Stimulated activated CD8-positive, alpha-beta memory T cell treated with anti-CD3 and anti-CD28 coated beads, Interleukin-15, amount 100 ng/mL, for 1 hour (primary cell): ENCODE measurements around the gene PPARA.
"Not testable (repeated sequence)": the region's sequence is repeated elsewhere in the genome, so short reads cannot be mapped to it uniquely, and the experiment has no call there.

ENCODE experiments used
- DNase-seq: peaks from one replicate; pipeline ENCODE4 v3.0.0-alpha.2; 2020; ENCODE audit warnings: low read depth

The PPARA gene

DNA sequence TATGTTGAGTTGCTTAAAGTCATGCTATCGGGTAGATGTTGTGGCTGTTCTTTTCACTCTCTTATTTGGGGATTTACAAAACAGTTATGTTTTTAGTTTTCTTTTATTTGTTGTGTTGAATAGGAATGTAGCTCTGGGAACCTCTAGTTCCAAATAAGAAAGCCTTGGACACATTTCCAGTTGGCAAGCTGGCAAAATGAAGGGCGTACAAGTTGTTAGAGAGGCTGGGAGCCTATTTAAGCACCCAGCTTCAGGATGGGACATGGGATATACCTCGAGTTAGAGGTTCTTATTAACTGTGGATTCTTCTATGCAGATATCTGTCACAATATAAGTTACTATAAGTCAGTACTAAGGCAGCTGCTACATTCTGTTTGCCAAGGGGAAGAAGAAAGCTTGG, 22.8 kb downstream of the PPARA start:
- DNase-seq = no peak

DNA sequence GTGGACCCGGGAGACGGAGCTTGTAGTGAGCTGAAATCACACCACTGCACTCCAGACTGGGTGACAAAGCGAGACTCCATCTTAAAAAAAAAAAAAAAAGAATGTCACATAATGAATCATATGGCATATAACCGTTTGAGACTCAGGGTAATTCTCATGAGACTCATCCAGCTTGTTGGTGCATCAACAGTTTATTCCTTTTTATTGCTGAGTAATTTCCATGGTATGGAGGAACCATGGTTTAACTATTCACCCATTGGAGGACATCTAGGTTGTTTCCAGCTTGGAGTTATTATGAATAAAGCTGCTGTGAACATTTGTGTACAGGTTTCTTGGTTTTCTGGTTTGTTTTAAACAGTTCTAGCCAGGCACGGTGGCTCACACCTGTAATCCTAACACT, 25.3 kb downstream of the PPARA start:
- no peak for DNase-seq

DNA sequence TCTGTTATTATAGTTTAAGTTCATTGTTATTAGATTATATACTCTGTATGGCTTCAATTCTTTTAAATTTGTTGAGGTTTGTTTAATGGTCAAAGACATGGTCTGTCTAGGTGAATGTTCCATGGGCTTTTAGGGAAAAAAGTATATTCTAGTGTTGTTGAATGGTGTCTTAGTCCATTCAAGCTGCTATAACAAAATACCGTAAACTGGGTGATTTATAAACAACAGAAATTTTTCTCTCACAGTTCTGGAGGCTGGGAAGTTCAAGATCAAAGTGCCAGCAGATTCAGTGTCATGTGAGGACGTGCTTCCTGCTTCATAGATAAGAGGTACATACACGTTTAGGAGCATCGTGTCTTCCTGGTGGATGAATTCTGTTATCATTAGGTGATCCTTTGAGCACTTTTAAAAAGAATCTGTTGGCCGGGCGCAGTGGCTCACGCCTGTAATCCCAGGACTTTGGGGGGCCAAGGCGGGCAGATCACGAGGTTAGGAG, 26.2 kb downstream of the PPARA start:
- no peak for DNase-seq

DNA sequence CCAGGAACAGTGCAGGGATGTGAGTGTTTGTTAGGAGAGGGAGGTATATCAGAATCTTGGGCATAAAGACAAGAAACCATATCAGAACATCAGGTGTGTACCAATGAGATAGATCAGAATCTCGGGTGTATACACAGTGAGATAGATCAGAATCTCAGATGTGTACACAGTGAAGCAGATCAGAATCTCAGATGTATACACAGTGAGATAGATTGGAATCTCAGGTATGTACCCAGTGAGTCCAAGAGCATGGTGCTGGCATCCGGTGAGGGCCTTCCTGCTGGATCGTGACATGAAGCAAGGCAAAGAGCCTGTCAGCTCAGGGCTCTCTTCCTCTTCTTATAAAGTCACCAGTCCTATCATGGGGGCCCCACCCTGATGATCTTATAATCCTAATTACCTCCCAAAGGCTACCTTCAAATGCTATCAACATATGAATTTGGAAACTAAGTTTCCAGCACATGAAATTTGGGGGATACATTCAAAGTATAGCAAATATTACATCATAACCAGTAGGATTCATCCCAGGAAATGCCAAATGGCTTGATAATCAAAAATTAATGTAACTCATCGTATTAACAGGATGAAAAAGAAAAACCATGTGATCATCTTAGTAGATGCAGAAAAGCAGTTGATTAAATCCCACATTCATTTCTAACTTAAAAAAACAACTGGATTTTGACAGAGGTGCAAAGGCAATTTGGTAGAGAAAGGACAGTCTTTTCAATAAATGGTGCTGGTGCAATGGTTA, 28.6 kb downstream of the PPARA start:
- no peak for DNase-seq

DNA sequence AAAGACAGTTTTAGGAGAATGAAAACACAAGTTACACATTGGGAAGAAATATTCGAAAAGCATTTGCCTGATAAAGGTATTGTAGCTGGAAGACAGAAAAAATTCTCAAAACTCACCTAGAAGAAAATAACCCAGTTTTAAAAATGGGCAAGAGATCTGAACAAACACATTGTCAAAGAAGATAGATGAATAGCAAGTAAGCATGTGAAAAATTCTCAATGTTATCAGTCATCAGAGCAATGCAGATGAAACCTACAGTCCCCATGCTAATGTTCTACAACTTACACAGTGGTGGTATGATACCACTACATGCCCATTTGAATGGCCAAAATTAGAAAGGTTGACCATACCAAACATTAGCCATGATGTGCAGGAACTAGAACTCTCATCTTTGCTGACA, 29.4 kb downstream of the PPARA start:
- DNase-seq = no peak

DNA sequence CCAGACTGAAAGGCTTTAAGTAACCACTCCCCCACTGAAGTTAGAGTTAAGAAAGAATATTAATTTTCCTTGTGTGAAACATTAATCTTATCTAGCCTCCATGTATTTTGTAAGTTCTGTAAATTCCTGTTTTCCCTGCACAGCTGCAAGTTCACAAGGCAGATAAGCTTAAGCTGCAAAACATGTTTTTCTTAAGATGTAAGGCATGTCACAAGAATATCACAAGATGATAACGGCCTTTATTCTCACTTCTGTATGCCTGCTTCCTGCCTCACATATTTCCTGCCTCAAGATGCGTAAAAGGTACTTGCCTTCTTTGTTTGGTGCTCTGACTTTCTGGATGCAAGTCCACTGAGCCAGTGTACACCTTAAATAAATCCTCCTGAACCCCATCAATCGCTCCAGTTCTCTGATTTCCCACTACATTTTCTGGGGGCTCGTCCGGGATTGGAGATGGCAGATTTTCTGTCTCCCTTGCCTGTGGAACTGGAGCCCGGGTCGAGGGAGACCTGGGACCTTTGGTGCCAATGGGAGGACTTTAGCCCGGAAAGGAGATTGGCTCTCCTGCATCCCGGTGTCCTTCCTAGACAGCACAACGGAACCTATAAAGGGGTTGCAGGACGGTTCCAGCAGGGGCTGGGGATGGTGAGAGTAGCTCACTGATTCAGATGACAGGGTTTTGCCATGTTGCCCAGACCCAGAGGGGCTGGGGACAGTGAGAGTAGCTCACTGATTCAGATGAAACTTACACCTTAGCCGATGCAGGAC, 30.2 kb downstream of the PPARA start:
- no peak for DNase-seq

DNA sequence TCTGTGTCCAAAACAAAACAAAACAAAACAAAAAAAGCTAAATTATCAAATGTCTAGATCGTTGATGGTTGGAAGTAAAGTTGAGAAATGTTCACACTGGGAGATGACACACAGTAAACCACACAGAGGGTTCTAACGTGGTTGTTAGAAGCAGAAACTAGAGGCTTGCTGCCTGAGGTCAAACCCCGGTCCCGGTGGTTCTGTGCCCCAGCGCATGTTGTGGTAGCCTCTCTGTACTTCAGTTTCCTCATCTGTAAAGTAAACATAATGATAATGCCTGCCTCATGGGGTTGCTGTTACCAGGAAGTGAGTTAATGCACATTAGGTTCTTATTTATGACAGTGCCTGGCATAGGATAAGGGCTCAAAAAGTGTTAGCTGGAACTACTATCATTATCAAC, 33.4 kb downstream of the PPARA start:
- no peak for DNase-seq

DNA sequence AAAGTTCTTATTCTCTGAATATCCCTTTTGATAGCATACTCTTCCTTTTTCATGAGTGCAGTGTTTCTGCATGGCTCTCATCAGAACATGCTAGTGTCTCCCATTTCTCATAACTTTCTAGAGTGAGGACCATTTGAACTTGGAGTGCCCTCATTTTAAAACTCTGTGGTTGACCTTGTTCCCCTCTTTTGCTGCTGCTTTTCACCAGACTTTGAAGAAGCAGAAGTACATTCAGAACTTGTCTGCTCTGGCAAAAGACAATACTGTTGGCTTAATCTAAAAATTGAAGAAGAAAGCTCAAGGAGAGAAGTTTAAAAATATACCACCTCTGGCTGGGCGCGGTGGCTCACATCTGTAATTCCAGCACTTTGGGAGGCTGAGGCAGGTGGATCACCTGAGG, 35.0 kb downstream of the PPARA start:
- DNase-seq = no peak

DNA sequence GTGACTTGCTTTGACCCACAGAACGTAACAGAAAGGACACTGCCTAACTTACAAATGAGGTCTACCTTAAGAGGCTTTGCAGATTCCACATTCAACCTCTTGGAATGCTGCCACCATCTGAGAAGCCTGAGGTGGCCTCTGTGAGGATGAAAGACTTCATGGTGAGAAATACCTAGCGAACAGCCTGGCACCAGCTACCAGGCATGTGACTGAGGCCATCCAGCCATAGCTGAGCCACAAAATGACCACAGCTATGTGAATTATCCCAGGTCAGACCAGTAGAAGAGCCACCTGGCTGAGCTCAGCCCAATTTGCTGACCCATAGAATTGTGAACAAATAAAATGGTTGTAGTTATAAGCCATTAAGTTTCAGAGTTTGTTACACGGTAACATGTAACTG, 37.5 kb downstream of the PPARA start:
- DNase-seq = no peak

DNA sequence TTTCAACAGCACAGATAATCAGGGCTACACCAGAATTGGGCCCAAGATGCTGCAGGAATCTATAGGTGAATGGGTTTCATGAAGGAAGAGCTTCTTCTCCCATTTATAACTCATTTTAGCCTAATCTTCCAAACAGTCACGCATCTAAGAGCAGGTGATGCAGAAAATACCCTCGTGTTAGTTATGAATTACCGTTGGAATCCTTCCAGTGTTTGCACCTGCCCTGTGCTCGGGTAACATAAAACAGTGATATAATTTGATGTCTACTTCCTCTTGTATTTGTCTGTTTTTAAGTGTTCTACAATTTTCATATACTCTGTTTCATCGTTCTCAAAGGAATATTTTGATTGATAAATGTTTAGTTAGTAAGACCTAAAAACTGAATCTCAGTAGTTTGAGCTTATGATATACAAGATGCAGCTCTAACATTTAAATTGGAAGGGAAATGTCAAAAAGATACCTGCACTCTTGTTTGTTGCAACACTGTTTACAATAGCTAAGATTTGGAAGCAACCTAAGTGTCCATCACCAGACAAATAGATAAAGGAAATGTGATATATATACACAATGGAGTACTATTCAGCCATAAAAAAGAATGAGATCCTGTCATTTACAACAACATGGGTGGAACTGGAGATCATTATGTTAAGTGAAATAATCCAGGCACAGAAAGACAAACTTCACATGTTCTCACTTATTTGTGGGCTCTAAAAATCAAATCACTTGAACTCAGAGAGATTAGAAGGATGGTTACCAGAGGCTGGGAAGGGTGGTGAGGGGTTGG, 42.1 kb downstream of the PPARA start:
- DNase-seq = no peak

DNA sequence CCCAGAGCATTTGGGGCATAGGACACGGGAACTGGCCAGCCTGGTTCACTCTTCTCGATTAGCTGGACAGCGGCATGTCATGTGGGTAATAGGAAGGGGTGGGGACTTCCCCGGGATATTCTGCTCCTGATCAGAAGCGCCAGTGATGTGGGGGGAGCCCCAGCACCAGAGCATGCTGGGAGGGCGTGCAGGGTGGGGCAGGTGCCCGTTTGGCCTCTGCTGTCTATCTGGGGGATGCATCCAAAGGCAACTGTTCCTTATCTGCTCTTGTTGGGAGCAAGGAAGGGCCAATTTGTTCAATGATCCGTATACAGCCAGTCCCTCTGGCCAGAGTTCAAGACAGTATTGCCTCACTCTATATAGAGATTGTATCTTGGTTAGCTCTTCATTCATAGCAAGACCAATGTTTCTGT, 43.6 kb downstream of the PPARA start:
- no peak for DNase-seq

DNA sequence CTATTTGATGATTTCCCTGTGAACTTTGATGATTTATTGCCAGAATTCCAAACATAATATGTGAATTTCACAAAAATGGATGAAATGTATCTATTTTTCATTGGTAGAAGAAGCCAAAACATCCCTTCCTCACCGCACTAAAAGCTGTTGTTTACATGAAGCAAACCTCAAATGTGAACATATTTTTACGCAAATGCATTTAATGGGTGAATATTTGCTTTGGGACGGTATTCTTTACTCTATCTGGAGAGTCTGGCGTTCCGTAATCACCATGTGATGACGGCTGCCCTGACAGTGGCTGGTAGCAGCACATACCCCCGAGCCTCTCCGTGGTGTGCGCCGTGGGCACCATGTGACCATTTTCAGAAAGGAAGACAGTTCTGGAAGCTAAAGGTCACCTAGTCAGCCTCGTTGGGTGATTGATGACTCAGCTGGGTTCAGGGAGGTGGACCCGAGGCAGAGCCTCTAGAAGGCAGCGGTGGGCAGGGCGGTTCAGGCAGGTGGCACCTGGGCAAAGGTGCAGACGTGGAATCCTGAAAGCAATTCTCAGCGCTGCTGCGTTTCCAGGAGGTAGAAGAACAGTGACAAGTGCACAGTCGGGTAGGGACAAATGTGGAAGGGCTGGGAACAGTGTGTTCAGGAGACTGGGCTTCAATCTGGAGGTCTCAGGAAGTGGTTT, 45.3 kb downstream of the PPARA start:
- DNase-seq = no peak

DNA sequence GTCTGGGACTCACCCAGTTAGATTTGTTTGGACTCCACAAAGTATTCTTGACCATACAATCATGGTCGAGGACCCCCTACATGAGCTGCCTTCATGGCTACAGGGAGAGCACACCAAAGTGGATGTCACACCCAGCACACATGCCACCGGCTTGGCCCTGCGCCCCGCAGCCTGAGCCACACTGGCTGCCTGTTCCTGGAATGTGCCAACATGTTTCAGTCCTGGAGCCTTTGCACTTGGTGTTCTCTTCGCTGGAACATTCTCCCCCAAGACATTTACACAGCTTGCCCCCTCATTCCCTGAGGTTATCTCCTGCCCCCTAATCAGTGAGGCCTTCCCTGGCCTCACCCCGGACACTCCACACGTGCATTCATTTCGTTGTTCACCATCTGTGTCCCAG, 46.0 kb downstream of the PPARA start:
- no peak for DNase-seq

DNA sequence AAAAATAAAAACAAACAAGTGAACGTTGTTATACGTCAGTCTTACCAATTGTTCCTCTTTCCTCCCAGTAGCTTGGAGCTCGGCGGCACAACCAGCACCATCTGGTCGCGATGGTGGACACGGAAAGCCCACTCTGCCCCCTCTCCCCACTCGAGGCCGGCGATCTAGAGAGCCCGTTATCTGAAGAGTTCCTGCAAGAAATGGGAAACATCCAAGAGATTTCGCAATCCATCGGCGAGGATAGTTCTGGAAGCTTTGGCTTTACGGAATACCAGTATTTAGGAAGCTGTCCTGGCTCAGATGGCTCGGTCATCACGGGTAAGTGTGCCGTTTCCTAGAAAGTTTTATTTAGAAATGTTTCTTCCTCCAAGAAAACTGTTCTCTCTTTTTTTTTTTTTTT, 47.9 kb downstream of the PPARA start:
- DNase-seq = no peak

DNA sequence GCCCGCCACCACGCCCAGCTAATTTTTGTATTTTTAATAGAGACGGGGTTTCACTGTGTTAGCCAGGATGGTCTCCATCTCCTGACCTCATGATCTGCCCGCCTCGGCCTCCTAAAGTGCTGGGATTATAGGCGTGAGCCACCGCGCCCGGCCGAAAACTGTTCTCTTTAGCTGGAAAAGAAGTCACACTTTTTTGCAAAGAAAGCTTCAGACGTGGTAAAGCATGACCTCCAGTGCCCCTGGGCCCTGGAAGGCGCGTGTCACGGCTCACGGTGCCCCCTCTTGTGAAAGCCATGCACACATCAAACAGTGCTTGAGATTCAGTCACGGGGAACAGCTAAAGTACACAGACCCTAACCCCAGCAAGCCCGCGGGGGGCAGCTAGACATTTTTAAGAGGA, 48.5 kb downstream of the PPARA start:
- DNase-seq = not testable (repeated sequence)

DNA sequence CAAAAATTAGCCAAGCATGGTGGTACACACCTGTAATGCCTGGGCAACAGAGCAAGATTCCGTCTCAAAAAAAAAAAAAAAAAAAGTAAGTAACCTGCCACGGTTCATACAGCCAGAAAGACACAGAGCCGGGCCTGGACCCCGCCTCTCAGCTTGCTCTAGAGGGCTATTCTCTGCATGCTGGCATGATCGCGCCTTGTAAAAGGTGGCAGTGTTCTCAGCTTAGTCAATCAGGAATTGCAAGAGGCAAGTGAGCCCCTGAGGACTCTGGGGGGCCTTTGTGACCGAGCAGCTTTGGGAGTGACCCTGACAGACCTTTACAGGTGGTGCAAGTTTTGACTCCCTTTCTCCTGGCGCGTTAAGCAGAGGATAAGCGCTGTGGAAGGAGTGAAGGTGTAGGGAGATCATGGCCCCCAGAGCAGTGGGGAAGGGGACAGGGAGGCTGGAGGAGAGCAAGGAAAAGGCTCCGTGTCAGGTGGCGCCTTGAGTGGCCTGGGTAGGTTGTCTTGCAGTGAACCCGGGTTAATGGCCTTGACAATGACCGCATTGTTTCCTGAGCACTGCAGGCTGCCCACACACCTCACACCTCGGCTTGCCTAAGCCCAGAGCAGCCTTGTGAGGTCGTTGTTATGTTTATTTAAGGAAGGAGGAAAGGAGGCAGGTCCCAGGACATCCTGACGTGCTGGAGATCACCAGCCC, 50.9 kb downstream of the PPARA start:
- DNase-seq = no peak

DNA sequence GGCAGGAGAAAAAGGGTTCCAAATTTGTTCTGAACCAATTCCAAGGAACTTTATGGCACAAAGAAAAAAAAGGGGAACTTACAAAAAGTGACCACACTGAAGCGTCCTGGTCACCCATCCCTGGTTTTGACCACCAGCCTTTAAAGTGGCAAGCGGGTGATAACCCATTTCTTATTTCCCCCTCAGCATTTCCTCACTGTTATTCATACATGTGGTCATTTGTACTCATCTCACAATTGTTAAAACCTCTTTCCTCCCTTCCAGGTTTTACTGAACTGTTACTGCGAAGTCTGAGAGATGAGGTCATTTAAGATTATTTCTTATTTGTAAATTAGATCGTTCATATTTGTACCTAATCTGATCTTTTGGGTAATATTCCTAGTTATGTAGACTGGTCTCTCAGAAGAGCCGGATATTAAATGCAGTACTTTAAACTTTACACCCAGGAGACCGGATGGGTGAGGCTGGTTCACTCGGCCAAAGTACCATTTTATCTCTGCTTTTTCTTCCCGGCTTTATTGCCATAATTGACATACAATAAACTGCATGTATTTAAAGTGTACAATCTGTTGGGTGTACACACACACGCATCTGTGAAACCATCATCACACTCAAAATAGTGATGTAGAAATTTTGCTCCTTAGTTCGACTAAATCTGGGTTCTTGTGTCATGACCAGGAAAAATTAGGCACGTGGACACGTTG, 52.7 kb downstream of the PPARA start:
- DNase-seq = no peak

DNA sequence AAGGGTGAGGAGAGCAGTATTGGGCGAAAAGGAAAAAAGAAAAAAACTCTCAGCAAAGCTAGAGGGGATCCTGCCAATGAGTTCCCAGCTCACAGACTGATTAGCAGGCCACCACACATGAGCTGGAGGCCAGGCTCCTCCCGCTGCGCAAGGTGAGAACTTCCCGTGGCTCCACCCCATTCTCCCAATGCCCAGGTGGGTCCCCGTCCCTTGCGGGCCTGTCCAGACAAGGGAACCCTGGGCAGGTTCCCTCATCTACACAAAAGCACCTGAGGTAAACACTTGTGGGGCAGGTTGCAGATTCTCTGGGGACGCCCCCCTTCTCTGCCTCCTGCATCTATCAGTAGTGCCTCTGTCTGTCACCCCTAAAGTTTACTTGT, 53.3 kb downstream of the PPARA start:
- DNase-seq = no peak

DNA sequence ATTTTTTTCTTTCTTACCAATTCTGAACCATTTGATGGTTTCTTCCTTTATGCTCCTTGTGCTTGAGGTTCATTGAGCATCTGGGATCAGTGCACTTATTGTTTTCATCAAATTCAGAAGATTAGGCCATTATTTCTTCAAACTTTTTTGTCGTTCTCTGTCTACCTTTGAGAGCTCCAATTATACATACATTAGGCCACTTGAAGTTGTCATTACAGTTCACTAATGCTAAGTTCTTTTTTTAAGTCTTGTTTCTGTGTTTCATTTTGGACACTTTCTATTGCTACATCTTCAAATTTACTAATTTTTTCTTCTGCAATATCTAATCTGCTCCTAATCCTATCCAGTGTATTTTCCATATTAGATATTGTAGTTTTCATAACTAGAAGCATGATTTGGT, 58.9 kb downstream of the PPARA start:
- DNase-seq = no peak

DNA sequence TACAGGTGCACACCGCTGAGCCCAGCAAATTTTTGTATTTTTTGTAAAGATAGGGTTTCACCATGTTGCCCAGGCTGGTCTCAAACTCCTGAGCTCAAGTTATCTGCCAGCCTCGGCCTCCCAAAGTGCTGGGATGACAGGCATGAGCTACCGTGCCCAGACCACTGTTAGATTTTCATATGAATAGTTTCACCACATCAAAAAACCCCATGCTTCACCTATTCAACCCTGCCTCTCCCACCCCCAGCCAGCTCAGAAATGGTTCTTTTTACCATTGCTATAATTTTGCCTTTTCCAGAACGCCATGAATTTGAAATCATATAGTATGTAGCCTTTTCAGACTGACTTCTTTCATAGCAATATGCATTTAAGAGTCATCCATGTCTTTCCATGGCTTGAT, 61.9 kb downstream of the PPARA start:
- no peak for DNase-seq

DNA sequence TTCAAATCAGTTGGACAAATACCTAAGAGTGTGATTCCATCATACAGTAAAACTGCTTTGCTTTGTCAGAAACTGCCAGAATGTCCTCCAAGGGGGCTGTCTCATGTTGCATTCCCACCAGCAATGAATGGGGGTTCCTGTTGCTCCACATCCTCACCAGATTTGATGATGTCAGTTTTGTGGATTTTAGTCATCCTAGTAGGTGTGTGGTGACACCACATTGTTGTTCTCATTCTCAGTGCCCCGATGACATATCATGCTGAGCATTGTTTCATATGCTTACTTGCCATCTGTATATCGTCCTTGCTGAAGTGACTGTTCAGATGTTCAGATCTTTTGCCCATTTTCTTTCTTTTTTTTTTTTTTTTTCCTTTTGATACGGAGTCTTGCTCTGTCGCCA, 62.7 kb downstream of the PPARA start:
- DNase-seq = no peak
